Neural cell (in vitro differentiated cells): ENCODE data around the gene NKD2. TPM values are rescaled to one million over a fixed set of nuclear protein-coding genes. Genes with fewer than 3 reads are reported as not detected.

Experiments used
- H2AFZ ChIP-seq: fragments of 200-600, 300-800 bp; sonication (generic), shearing (Covaris generic); 2 replicates; pipeline ENCODE4 v1.6.0; 2014; ENCODE audit warnings: low read depth, mild to moderate bottlenecking, antibody characterized with exemption, low read length, moderate library complexity
- H3F3A ChIP-seq: fragments of 200-600 bp; shearing (Covaris generic); 2 replicates; pipeline ENCODE4 v1.6.1; 2016; ENCODE audit warnings: mild to moderate bottlenecking, moderate library complexity, mixed read lengths, antibody characterized with exemption, low read length; ENCODE audit not compliant: insufficient read depth, poor library complexity, severe bottlenecking
- H3K27ac ChIP-seq: fragments of 200-600, 300-800 bp; sonication (generic), shearing (Covaris generic); 2 replicates; pipeline ENCODE4 v1.5.1; 2014; ENCODE audit warnings: mild to moderate bottlenecking, low read length, moderate library complexity
- H3K27me3 ChIP-seq: fragments of 300-800, 200-600 bp; sonication (generic), shearing (Covaris generic); 2 replicates; pipeline ENCODE4 v1.6.0; 2014; ENCODE audit warnings: mild to moderate bottlenecking, low read depth, low read length, moderate library complexity; ENCODE audit not compliant: insufficient read depth
- H3K36me3 ChIP-seq: fragments of 300-800, 200-600 bp; sonication (generic), shearing (Covaris generic); 2 replicates; pipeline ENCODE4 v1.5.1; 2014; ENCODE audit warnings: mild to moderate bottlenecking, antibody characterized with exemption, low read length, moderate library complexity; ENCODE audit not compliant: insufficient read depth
- H3K4me2 ChIP-seq: fragments of 300-800, 200-600 bp; sonication (generic), shearing (Covaris generic); 2 replicates; pipeline ENCODE4 v1.6.0; 2014; ENCODE audit warnings: mild to moderate bottlenecking, low read length
- H3K4me3 ChIP-seq: fragments of 300-800, 200-600 bp; sonication (generic), shearing (Covaris generic); 2 replicates; pipeline ENCODE4 v1.5.1; 2014; ENCODE audit warnings: mild to moderate bottlenecking, low read length, moderate library complexity
- H3K79me2 ChIP-seq: fragments of 200-600 bp; shearing (Covaris generic); replicated peaks from 2 replicates; pipeline ENCODE4 v1.6.0; 2014; ENCODE audit warnings: mild to moderate bottlenecking, low read length, moderate library complexity; ENCODE audit not compliant: insufficient read depth
- H3K9ac ChIP-seq: fragments of 300-800, 200-600 bp; sonication (generic), shearing (Covaris generic); 2 replicates; pipeline ENCODE4 v1.6.1; 2016; ENCODE audit warnings: mild to moderate bottlenecking, low read length, mixed read lengths
- H3K9me2 ChIP-seq: fragments of 200-600 bp; shearing (Covaris generic); 2 replicates; pipeline ENCODE4 v1.6.1; 2016; ENCODE audit warnings: mild to moderate bottlenecking, low read length, mixed read lengths; ENCODE audit not compliant: insufficient read depth
- H3K9me3 ChIP-seq: fragments of 200-600, 300-800 bp; sonication (generic), shearing (Covaris generic); 2 replicates; pipeline ENCODE4 v1.6.1; 2016; ENCODE audit warnings: mild to moderate bottlenecking, mixed run types, low read length, moderate library complexity, mixed read lengths
- H4K20me1 ChIP-seq: fragments of 200-600 bp; shearing (Covaris generic); 2 replicates; pipeline ENCODE4 v1.6.1; 2016; ENCODE audit warnings: mild to moderate bottlenecking, mixed run types; ENCODE audit not compliant: insufficient read depth
- EP300 ChIP-seq: fragments of 450-650 bp; conservative IDR thresholded peaks from 2 replicates; pipeline ENCODE4 v1.6.1; 2014; ENCODE audit warnings: antibody characterized with exemption, mild to moderate bottlenecking, moderate library complexity; ENCODE audit not compliant: poor library complexity, severe bottlenecking
- EZH2 ChIP-seq: fragments of 200-600, 300-800 bp; shearing (Covaris generic), sonication (generic); IDR thresholded peaks from 2 replicates; pipeline ENCODE4 v1.6.1; 2014; ENCODE audit warnings: antibody characterized with exemption, low read length, borderline replicate concordance, mild to moderate bottlenecking; ENCODE audit not compliant: insufficient read depth, poor library complexity, severe bottlenecking
- MXI1 ChIP-seq: fragments of 450-650 bp; conservative IDR thresholded peaks from 2 replicates; pipeline ENCODE4 v1.6.1; 2014; ENCODE audit warnings: antibody characterized with exemption, mild to moderate bottlenecking; ENCODE audit not compliant: poor library complexity, severe bottlenecking
- POLR2AphosphoS5 ChIP-seq: IDR thresholded peaks from 2 replicates; pipeline ENCODE4 v1.6.1; 2012
- RAD21 ChIP-seq: fragments of 450-650 bp; conservative IDR thresholded peaks from 2 replicates; pipeline ENCODE4 v1.6.1; 2014; ENCODE audit warnings: antibody characterized with exemption, mild to moderate bottlenecking, moderate library complexity
- SMC3 ChIP-seq: fragments of 450-650 bp; conservative IDR thresholded peaks from 2 replicates; pipeline ENCODE4 v1.6.1; 2014; ENCODE audit warnings: antibody characterized with exemption, mild to moderate bottlenecking, moderate library complexity; ENCODE audit not compliant: poor library complexity
- TAF1 ChIP-seq: IDR thresholded peaks from 2 replicates; pipeline ENCODE4 v1.6.1; 2012; ENCODE audit warnings: low read depth
- polyA plus RNA-seq: library from polyadenylated mRNA; depleted of rRNA; stranded (reverse); fragments of >200 nt; gene quantifications from 2 replicates; pipeline ENCODE4 v1.2.3, GENCODE V29; 2014
- TF ChIP-seq, protein P1 (sequence below): fragments of 450-650 bp; IDR thresholded peaks from 2 replicates; pipeline ENCODE4 v1.5.1; 2014; ENCODE audit warnings: antibody characterized with exemption, mild to moderate bottlenecking, moderate library complexity; ENCODE audit not compliant: poor library complexity, severe bottlenecking
- TF ChIP-seq, protein P2 (sequence below): IDR thresholded peaks from 2 replicates; pipeline ENCODE4 v1.6.1; 2012; ENCODE audit warnings: borderline replicate concordance

The NKD2 gene
- polyA plus RNA-seq, 1 donor from 2014 or later, result 7.2 TPM

DNA sequence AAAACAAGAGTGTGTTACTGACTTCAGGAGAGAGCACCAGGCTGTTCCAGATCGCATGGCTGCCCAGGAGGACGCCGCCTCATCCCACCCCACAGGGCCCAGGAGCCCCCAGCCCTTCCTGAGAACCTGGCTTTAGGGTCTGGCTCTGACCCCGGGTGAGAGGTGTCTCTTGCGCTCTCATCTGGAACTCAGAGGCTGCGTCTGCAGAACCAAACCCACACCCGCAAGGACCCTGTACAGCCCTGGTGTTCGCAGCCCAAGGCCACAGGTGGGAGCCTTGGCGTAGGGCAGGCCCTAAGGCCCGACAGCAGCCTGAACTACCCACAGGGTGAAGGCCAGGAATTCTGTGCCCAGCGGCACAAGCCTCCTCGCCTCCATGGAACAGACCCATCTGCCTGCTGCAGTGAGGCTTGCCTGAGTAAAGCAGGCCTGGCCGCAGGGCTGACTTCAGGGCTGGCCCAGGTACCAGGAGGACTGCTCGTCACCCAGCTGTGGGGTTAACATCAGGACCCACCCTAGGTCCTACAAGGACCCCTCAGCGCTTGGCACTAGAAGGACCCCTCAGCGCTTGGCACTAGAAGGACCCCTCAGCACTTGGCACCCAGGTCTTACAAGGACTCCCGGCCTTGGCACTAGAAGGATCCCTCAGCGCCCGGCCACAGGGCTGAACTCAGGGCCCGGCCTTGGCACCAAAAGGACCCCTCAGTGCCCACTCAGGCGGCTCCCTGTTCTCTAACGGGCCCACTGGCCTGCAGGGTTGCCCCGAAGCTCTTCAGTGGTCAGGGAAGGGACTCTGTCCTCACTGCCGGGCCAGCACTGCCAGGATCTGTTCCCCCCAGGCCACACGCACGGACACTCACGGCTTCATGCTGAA is 48.2 kb downstream of the NKD2 start:
- TF ChIP-seq, protein P1, sequence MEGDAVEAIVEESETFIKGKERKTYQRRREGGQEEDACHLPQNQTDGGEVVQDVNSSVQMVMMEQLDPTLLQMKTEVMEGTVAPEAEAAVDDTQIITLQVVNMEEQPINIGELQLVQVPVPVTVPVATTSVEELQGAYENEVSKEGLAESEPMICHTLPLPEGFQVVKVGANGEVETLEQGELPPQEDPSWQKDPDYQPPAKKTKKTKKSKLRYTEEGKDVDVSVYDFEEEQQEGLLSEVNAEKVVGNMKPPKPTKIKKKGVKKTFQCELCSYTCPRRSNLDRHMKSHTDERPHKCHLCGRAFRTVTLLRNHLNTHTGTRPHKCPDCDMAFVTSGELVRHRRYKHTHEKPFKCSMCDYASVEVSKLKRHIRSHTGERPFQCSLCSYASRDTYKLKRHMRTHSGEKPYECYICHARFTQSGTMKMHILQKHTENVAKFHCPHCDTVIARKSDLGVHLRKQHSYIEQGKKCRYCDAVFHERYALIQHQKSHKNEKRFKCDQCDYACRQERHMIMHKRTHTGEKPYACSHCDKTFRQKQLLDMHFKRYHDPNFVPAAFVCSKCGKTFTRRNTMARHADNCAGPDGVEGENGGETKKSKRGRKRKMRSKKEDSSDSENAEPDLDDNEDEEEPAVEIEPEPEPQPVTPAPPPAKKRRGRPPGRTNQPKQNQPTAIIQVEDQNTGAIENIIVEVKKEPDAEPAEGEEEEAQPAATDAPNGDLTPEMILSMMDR, result no peak
- TF ChIP-seq, protein P2, sequence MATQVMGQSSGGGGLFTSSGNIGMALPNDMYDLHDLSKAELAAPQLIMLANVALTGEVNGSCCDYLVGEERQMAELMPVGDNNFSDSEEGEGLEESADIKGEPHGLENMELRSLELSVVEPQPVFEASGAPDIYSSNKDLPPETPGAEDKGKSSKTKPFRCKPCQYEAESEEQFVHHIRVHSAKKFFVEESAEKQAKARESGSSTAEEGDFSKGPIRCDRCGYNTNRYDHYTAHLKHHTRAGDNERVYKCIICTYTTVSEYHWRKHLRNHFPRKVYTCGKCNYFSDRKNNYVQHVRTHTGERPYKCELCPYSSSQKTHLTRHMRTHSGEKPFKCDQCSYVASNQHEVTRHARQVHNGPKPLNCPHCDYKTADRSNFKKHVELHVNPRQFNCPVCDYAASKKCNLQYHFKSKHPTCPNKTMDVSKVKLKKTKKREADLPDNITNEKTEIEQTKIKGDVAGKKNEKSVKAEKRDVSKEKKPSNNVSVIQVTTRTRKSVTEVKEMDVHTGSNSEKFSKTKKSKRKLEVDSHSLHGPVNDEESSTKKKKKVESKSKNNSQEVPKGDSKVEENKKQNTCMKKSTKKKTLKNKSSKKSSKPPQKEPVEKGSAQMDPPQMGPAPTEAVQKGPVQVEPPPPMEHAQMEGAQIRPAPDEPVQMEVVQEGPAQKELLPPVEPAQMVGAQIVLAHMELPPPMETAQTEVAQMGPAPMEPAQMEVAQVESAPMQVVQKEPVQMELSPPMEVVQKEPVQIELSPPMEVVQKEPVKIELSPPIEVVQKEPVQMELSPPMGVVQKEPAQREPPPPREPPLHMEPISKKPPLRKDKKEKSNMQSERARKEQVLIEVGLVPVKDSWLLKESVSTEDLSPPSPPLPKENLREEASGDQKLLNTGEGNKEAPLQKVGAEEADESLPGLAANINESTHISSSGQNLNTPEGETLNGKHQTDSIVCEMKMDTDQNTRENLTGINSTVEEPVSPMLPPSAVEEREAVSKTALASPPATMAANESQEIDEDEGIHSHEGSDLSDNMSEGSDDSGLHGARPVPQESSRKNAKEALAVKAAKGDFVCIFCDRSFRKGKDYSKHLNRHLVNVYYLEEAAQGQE, result no peak
- TF ChIP-seq POLR2AphosphoS5, result no peak
- no peak for TF ChIP-seq MXI1
- no peak for TF ChIP-seq EZH2
- TF ChIP-seq RAD21, result no peak
- no peak for TF ChIP-seq TAF1
- TF ChIP-seq SMC3, result no peak
- TF ChIP-seq EP300, result no peak
- Histone ChIP-seq H3K4me2 (no peak overlapping the region), H3K36me3 (no peaks in the 10 kb centered on the region), H3K27me3 (no peaks in the 10 kb centered on the region), H2AFZ (no peak overlapping the region), H3K9me3 (no peaks in the 10 kb centered on the region), H3K4me3 (no peak overlapping the region), H3K27ac (no peak overlapping the region), H3K9me2 (no peaks in the 10 kb centered on the region), H4K20me1 (no peaks in the 10 kb centered on the region), H3F3A (no peaks in the 10 kb centered on the region), H3K79me2 (no peaks in the 10 kb centered on the region), H3K9ac (no peak overlapping the region)

DNA sequence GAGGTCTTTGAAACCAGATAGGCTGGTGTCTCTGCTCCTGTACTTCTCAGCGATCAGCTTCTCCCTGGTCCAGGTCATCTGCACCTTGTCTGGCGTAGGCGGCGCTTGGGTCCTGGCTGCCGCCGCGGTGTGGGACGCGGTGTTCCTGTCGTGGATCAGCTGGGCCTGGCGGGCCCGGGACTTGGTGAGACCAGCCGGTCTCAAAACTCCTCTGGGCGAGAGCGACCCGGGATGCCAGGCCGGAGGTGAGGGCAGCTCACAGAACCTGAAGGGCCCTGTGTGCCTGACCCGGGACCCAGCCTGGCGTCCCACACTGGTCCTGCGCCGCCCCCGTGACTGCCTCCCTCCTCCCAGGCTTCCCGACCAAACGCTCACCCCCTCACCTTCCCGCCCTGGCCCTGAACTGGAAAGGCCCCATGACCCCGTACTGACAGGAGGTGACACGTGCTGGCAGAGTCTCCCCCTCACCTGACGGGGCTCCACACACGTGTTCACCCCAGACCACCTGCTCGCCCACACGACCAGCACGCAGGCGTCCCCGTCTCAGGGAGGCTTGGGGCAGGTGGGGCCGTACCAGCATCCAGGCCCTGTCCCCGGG is 49.0 kb downstream of the NKD2 start:
- H2AFZ ChIP-seq, result no peak overlapping the region
- no peak overlapping the region for H3K4me2 ChIP-seq
- no peaks in the 10 kb centered on the region for H3K79me2 ChIP-seq
- H3K27me3 ChIP-seq, result no peaks in the 10 kb centered on the region
- no peak for TF ChIP-seq RAD21
- no peak for TF ChIP-seq TAF1
- no peak for TF ChIP-seq SMC3
- TF ChIP-seq EZH2, result no peak
- TF ChIP-seq, protein P1, result no peak
- H3K36me3 ChIP-seq, result no peaks in the 10 kb centered on the region
- no peaks in the 10 kb centered on the region for H3F3A ChIP-seq
- H3K9me3 ChIP-seq, result no peaks in the 10 kb centered on the region
- H3K9me2 ChIP-seq, result no peaks in the 10 kb centered on the region
- H4K20me1 ChIP-seq, result no peaks in the 10 kb centered on the region
- H3K27ac ChIP-seq, result no peak overlapping the region
- no peak overlapping the region for H3K9ac ChIP-seq
- H3K4me3 ChIP-seq, result no peak overlapping the region
